CD4-positive, alpha-beta T cell (primary cell): ENCODE measurements around the gene SFXN3. TPM values are rescaled to one million over a fixed set of nuclear protein-coding genes. Genes with fewer than 3 reads are reported as not detected.

Source experiments
- ATAC-seq: fragments of 200-7000 bp; cut with Tn5 transposase; one replicate; pipeline ENCODE4 v1.10.0; 2022; ENCODE audit warnings: mild to moderate bottlenecking; ENCODE audit not compliant: poor library complexity
- CTCF ChIA-PET: fragments of 350-600 bp; sonication (Branson Sonifier 250); formaldehyde crosslinking; loops from one replicate; lab custom pipeline; 2021; ENCODE audit warnings: antibody characterized with exemption, inconsistent platforms; lab: Charles Lee
- POLR2A ChIA-PET: fragments of 350-600 bp; sonication (Branson Sonifier 250); formaldehyde crosslinking; loops from one replicate; lab custom pipeline; 2021; ENCODE audit warnings: antibody characterized with exemption, inconsistent platforms; lab: Charles Lee
- DNase-seq, 14 experiments: peaks; one replicate each; pipeline ENCODE4 v3.0.0-alpha.2; 2013 to 2020; ENCODE audit warnings: mixed read lengths in 2 of 14
- H3K27ac ChIP-seq, 2 donors: one replicate each; pipeline versions ENCODE4 v1.5.1 to v1.7.0; 2013; ENCODE audit warnings: low read length in 2 of 2, low read depth in 1 of 2, mild to moderate bottlenecking in 1 of 2
- H3K27me3 ChIP-seq, 2 experiments: 1 replicate in 1 of 2; 2 replicates in 1 of 2; pipeline versions ENCODE4 v1.6.1 to v1.7.0; 2013; ENCODE audit warnings: low read length in 2 of 2, control low read depth in 1 of 2, mild to moderate bottlenecking in 1 of 2, moderate library complexity in 1 of 2; ENCODE audit not compliant: insufficient read depth in 2 of 2, control insufficient read depth in 1 of 2
- H3K36me3 ChIP-seq: one replicate; pipeline ENCODE4 v1.6.1; 2013; ENCODE audit warnings: low read length, control low read depth; ENCODE audit not compliant: insufficient read depth
- H3K4me1 ChIP-seq: one replicate; pipeline ENCODE4 v1.6.1; 2013; ENCODE audit warnings: low read length, control low read depth; ENCODE audit not compliant: insufficient read depth
- H3K4me3 ChIP-seq: one replicate; pipeline ENCODE4 v1.5.1; 2013; ENCODE audit warnings: mild to moderate bottlenecking, low read length, moderate library complexity
- H3K9me3 ChIP-seq, 2 experiments: 1 replicate in 1 of 2; 2 replicates in 1 of 2; pipeline versions ENCODE4 v1.6.1 to v1.7.0; 2013; ENCODE audit warnings: low read length in 2 of 2, mild to moderate bottlenecking in 2 of 2, control low read depth in 1 of 2, moderate library complexity in 1 of 2; ENCODE audit not compliant: control insufficient read depth in 1 of 2, insufficient read depth in 1 of 2
- H3K27ac Mint-ChIP-seq: one replicate; pipeline ENCODE4 v1.8.0; 2020; ENCODE audit warnings: mixed read lengths
- H3K27me3 Mint-ChIP-seq: one replicate; pipeline ENCODE4 v1.8.0; 2021; ENCODE audit warnings: mixed read lengths
- H3K36me3 Mint-ChIP-seq: one replicate; pipeline ENCODE4 v1.8.0; 2021; ENCODE audit warnings: low read depth, mixed read lengths
- H3K4me1 Mint-ChIP-seq: one replicate; pipeline ENCODE4 v1.8.0; 2021; ENCODE audit warnings: low read depth, mixed read lengths
- H3K4me3 Mint-ChIP-seq: one replicate; pipeline ENCODE4 v1.8.0; 2020; ENCODE audit warnings: mild to moderate bottlenecking, mixed read lengths
- H3K9me3 Mint-ChIP-seq: one replicate; pipeline ENCODE4 v1.8.0; 2020; ENCODE audit warnings: mixed read lengths
- intact Hi-C, 2 experiments: fragments of 100-400 bp; cut with DNase I in 1 of 2; cut with micrococcal nuclease in 1 of 2; formaldehyde crosslinking; loops; one replicate each; pipeline versions ENCODE4 v1.15.1 to v1.9.0; 2023 to 2025; cut with DNase I, micrococcal nuclease
- total RNA-seq, 174 experiments: library from RNA in 2 of 174; stranded (reverse) in 2 of 174; gene quantifications; one replicate each; pipeline ENCODE4 v1.2.3 and lab custom pipeline; 2021 to 2026
- TF ChIP-seq, protein P1 (sequence below): fragments of 200-600 bp; IDR thresholded peaks from one replicate; pipeline ENCODE4 v1.8.0; 2022; ENCODE audit warnings: antibody characterized with exemption, mild to moderate bottlenecking

The SFXN3 gene
- total RNA-seq, 2 experiments from 2014 or later: 43.2 to 48.3 TPM

DNA sequence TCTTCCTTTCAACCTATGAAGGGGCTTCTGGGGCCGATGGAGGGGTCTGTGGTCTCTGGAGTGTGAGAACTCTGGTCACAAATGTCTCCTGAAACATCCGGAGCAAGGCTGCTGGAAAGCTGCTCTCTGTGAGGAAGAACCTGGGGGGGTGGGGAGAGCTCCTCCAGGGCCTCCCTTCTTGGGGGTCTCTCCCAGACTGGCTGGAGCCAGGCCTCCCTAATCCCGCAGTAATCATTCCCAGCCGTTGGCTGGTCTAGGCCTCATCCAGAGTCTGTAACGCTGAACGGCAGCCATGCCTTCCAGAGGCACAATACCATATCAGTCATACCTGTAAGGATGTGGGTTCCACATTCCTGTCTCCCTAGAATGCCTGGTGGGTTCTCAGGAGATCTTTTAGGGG lies 35.9 kb upstream of the SFXN3 start:
- Mint-ChIP-seq H3K9me3 (no peaks in the 10 kb centered on the region), H3K4me3 (peak overlapping the region; percentile 89), H3K27ac (peak overlapping the region; percentile 81), H3K27me3 (no peaks in the 10 kb centered on the region), H3K4me1 (peaks cover 26% of the 10 kb centered on the region), H3K36me3 (peaks cover 38% of the 10 kb centered on the region)
- H3K36me3 ChIP-seq: peaks cover 28% of the 10 kb centered on the region
- no peak for DNase-seq
- TF ChIP-seq, protein P1, sequence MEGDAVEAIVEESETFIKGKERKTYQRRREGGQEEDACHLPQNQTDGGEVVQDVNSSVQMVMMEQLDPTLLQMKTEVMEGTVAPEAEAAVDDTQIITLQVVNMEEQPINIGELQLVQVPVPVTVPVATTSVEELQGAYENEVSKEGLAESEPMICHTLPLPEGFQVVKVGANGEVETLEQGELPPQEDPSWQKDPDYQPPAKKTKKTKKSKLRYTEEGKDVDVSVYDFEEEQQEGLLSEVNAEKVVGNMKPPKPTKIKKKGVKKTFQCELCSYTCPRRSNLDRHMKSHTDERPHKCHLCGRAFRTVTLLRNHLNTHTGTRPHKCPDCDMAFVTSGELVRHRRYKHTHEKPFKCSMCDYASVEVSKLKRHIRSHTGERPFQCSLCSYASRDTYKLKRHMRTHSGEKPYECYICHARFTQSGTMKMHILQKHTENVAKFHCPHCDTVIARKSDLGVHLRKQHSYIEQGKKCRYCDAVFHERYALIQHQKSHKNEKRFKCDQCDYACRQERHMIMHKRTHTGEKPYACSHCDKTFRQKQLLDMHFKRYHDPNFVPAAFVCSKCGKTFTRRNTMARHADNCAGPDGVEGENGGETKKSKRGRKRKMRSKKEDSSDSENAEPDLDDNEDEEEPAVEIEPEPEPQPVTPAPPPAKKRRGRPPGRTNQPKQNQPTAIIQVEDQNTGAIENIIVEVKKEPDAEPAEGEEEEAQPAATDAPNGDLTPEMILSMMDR: no peak
- no peaks in the 10 kb centered on the region for H3K9me3 ChIP-seq
- no peak for ATAC-seq
- no peak overlapping the region for H3K4me3 ChIP-seq
- ChIA-PET CTCF (interaction anchor here (1.5 to 2.0 kb wide), 2 partner anchors 19 to 55 kb away, joined by 3 to 7 read pairs; no protein-coding TSS in a partner anchor), POLR2A (no interaction called here)
- H3K27ac ChIP-seq: no peak overlapping the region
- H3K27me3 ChIP-seq: no peaks in the 10 kb centered on the region
- intact Hi-C loops: no loop called here
- H3K4me1 ChIP-seq: peaks cover 32% of the 10 kb centered on the region

DNA sequence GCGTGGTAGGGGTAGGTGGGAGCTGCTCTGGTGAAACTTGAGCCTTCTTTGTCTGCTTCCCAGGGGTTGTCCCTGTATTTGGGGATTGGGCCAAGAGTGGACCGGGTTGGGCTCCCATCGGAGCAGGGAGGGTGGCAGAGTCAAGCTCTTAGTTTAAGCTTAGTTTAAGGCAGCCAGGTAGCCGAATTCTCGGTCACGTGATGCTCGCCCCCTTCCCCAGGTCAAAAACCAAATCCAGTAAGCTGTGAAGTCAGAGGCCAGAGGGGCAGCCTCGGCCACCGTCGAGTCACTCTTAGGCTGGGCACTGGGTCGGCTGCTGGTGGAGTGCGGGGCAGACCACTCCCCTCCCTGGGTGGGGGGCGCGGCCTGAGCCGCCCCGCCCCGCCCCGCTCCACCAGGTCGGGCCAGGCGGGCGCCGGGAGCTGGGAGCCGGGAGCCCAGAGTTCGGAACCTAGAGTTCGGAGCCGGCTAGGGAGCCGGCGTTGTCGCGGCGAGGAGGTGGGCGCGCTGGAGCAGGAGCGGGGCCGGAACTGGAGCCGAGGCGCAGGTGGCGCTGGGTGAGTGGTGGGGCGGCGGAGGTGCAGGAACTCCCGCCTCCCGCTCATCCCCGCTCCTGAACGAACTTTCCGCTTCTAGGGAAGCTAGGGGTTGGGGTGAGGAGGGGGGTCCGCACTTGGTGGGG lies 34.2 kb upstream of the SFXN3 start:
- ChIA-PET POLR2A (interaction anchor here (0.8 to 5.1 kb wide), 5 partner anchors 10 to 64 kb away, joined by 3 to 44 read pairs (median 10); partner anchors contain the start of genes MRPL43, PDZD7, SFXN3 and TWNK), CTCF (interaction anchor here (0.7 to 3.6 kb wide), 7 partner anchors 8 to 146 kb away, joined by 3 to 20 read pairs (median 4); no protein-coding TSS in a partner anchor)
- intact Hi-C loops: no loop called here
- Mint-ChIP-seq H3K4me1 (peaks cover 25% of the 10 kb centered on the region), H3K4me3 (peak overlapping the region; percentile 90), H3K9me3 (no peaks in the 10 kb centered on the region), H3K27me3 (no peaks in the 10 kb centered on the region), H3K27ac (peak overlapping the region; percentile 81), H3K36me3 (peaks cover 29% of the 10 kb centered on the region)
- DNase-seq (peak in 10 of 14 experiments; percentile 15 to 67 (median 40)), ATAC-seq (peak; percentile 25)
- peaks cover 14% of the 10 kb centered on the region for H3K36me3 ChIP-seq
- H3K4me3 ChIP-seq: peak overlapping the region; percentile 97
- peaks cover 41% of the 10 kb centered on the region for H3K4me1 ChIP-seq
- H3K27ac ChIP-seq: peak overlapping the region; percentile 82 to 90
- no peaks in the 10 kb centered on the region for H3K27me3 ChIP-seq
- TF ChIP-seq, protein P1: no peak
- H3K9me3 ChIP-seq: no peaks in the 10 kb centered on the region

GRCh38 chr10:100997360-100998182 lies 33.5 kb upstream of the SFXN3 start:
- peaks cover 12% of the 10 kb centered on the region for H3K36me3 ChIP-seq
- peaks cover 41% of the 10 kb centered on the region for H3K4me1 ChIP-seq
- peak overlapping the region; percentile 81 for H3K27ac Mint-ChIP-seq
- H3K27me3 Mint-ChIP-seq: no peaks in the 10 kb centered on the region
- intact Hi-C loops: loop anchor here in 1 of 2 experiments (1.0 kb wide), 1 partner anchor 34 kb away; the partner anchor contains the start of genes PDZD7 and SFXN3
- ATAC-seq: peak; percentile 46
- H3K9me3 Mint-ChIP-seq: no peaks in the 10 kb centered on the region
- H3K4me3 ChIP-seq: peak overlapping the region; percentile 97
- no peaks in the 10 kb centered on the region for H3K27me3 ChIP-seq
- POLR2A ChIA-PET: interaction anchor here (0.6 to 5.1 kb wide), 7 partner anchors 9 to 1454 kb away, joined by 3 to 44 read pairs (median 6); partner anchors contain the start of genes C10orf95, MRPL43, PDZD7 and SFXN3
- TF ChIP-seq, protein P1: peak; percentile 99
- H3K36me3 Mint-ChIP-seq: peaks cover 27% of the 10 kb centered on the region
- H3K4me3 Mint-ChIP-seq: peak overlapping the region; percentile 90
- peaks cover 25% of the 10 kb centered on the region for H3K4me1 Mint-ChIP-seq
- H3K27ac ChIP-seq: peak overlapping the region; percentile 82 to 90
- CTCF ChIA-PET: interaction anchor here (0.7 to 3.6 kb wide), 13 partner anchors 8 to 462 kb away, joined by 3 to 20 read pairs (median 5); partner anchors contain the start of genes HIF1AN, PDZD7 and SFXN3
- H3K9me3 ChIP-seq: no peaks in the 10 kb centered on the region
- peak; percentile 38 to 81 (median 64) for DNase-seq
